Measurements from ENCODE around the gene TBC1D30.

- TF ChIP-seq CTCF (IDR thresholded peaks at IDR 0.05) (no peak), POLR2AphosphoS5 (IDR thresholded peaks at IDR 0.05) (no peak), POLR2A (IDR thresholded peaks at IDR 0.05) (no peak), EP300 (IDR thresholded peaks at IDR 0.05) (no peak)
These were observed 92.2 kb downstream of the TBC1D30 start for GRCh38 chr12:64916411-64917261.

Measured in upper lobe of left lung (tissue), 4 donors.